HAP-1 (cell line): ENCODE results near the gene VAV2.

Source experiments
- DNase-seq, 2 experiments: peaks; one replicate each; pipeline ENCODE4 v3.0.0-alpha.2; 2016 to 2020; ENCODE audit warnings: low spot score in 2 of 2
- H3K27me3 ChIP-seq: fragments of 250-450 bp; sonication (Bioruptor Pico); 2 replicates; pipeline ENCODE4 v1.5.1; 2020; ENCODE audit warnings: low read depth, mild to moderate bottlenecking, moderate library complexity
- H3K36me3 ChIP-seq: fragments of 250-450 bp; sonication (Bioruptor Pico); replicated peaks from 2 replicates; pipeline ENCODE4 v1.5.1; 2020; ENCODE audit warnings: mild to moderate bottlenecking
- H3K4me1 ChIP-seq: fragments of 250-450 bp; sonication (Bioruptor Pico); 2 replicates; pipeline ENCODE4 v1.5.1; 2020; ENCODE audit warnings: mild to moderate bottlenecking
- H3K4me3 ChIP-seq: fragments of 250-450 bp; sonication (Bioruptor Pico); 2 replicates; pipeline ENCODE4 v1.5.1; 2020; ENCODE audit warnings: mild to moderate bottlenecking, moderate library complexity
- H3K9me3 ChIP-seq: fragments of 250-450 bp; sonication (Bioruptor Pico); 2 replicates; pipeline ENCODE4 v1.5.1; 2020; ENCODE audit warnings: mild to moderate bottlenecking, moderate library complexity
- in situ Hi-C: fragments of 300-500 bp; cut with MboI; formaldehyde crosslinking; loops from 3 replicates; pipeline ENCODE4 v1.14.3; 2020; ENCODE audit warnings: low sequenced_read_pairs, inconsistent platforms, mixed read lengths

The VAV2 gene

DNA sequence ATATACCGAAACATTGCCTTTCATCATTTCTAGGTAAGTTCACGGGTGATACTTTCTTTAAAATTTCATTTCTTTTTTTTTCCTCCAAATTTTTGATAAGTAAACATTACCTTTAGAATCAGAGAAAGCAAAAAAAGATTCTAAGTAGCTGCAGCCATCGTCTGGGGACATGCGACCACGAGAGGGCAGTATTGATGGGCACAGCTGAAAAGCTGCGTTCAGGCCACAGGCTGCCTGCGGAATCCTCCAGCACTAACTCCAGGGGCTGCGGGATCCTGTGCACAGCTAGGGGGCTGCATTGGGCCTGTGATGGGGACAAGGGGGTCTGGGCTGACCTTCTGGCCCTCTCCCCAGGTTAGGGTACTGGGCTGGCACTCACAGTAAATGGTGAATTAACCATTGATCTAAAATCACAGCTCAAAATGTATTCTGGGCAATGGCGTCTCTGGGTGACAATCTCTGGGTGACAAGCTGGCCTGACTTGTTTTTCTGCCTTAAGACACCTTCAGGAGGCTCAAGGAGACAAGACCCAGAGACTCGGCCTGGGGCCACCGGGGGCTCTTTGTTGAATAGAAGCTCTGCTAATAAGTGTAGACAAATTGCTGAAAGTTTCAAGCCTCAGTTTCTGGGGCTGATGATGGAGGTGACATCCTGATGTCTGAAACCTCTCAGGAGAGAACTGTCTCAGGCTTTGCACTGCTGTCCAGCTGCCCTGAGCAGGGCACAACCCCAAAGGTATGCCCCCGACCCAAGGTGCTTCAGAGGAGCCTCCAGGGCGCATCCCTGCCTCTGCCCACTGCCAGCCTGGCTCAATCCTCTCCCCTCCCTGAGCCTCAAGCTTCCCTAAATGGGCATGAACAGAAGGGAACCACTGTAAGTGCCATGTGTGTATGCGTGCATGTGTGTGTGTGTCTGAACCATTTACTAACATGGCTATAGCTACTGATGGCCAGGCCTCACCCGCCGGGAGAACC lies 209.7 kb downstream of the VAV2 start:
- Histone ChIP-seq H3K36me3 (peaks cover 21% of the 10 kb centered on the region), H3K4me1 (no peaks in the 10 kb centered on the region), H3K27me3 (no peaks in the 10 kb centered on the region), H3K9me3 (no peaks in the 10 kb centered on the region), H3K4me3 (no peak overlapping the region)
- in situ Hi-C loops: no loop called here
- peak; percentile 41 to 85 for DNase-seq

DNA sequence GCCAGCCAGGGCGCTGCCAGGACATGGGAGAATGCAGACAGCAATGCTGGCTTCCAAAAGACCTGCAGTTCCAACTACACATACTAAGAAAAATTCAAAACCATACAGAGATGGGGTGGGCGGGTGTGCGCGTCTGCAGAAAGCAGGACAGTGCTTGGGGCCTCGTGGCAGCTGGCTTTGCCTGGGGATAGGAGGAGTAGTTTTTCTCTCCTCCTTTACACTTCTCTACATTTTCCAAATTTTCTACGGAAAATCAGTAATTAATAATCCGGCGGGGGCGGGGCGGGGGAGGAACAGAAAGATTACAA lies 210.3 kb downstream of the VAV2 start:
- Histone ChIP-seq H3K9me3 (no peaks in the 10 kb centered on the region), H3K36me3 (peaks cover 21% of the 10 kb centered on the region), H3K27me3 (no peaks in the 10 kb centered on the region), H3K4me3 (no peak overlapping the region), H3K4me1 (no peaks in the 10 kb centered on the region)
- no peak for DNase-seq
- in situ Hi-C loops: no loop called here

- peaks cover 21% of the 10 kb centered on the region for H3K36me3 ChIP-seq
- DNase-seq: no peak
- in situ Hi-C loops: no loop called here
These were observed 210.9 kb downstream of the VAV2 start for GRCh38 chr9:133780962-133781827.

GRCh38 chr9:133780404-133780945 lies 211.6 kb downstream of the VAV2 start:
- in situ Hi-C loops: no loop called here
- peaks cover 21% of the 10 kb centered on the region for H3K36me3 ChIP-seq

More at GRCh38 chr9:133780962-133781827, 210.9 kb downstream of the VAV2 start:
- no peaks in the 10 kb centered on the region for H3K9me3 ChIP-seq
- H3K4me1 ChIP-seq: no peaks in the 10 kb centered on the region
- H3K27me3 ChIP-seq: no peaks in the 10 kb centered on the region
- no peak overlapping the region for H3K4me3 ChIP-seq

DNA sequence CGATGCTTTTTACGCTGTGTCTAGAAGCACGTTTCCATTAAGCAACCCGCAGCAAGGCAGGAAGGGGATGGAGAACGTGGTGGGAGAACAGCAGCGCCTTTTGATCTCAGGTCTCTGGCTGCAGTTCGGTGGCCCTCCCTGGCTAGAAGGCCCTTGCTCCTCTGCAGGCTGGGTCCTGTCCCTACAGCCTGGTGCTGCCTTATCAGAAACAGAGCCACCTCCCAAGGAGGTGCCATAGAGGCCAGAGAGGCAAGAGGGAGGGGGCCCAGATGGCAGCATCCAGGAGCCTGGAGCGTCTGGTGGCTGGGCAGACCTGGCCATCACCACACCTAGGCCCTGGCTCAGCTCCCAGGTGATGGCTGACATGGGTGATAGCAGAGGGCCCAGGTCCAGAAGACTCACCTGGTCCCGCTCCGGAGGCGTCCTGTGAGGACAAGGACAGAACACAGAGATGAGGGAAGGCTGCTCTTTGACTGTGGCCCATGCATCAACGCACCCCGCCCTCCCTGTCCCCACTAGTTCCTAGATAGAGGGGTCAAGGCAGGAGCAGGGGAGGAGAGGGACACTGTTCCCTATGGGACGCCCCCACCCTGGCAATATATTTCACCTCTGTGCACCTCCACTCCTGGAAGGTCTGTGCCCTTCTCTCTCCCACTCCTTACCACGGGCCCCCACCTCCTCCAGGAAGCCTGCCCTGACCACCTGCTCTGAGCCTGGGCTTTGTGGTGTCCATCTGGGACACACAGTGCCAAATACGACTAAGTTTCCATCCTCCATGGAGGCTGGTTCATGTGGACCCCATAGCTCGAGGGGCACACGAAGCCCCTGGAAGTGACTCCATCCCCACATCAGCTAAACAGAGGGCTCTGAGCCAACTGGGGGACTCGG lies 212.4 kb downstream of the VAV2 start:
- Histone ChIP-seq H3K36me3 (peaks cover 28% of the 10 kb centered on the region), H3K9me3 (no peaks in the 10 kb centered on the region), H3K27me3 (no peaks in the 10 kb centered on the region), H3K4me1 (no peaks in the 10 kb centered on the region), H3K4me3 (no peak overlapping the region)
- no peak for DNase-seq
- in situ Hi-C loops: no loop called here

More at GRCh38 chr9:133780404-133780945, 211.6 kb downstream of the VAV2 start:
- Histone ChIP-seq H3K9me3 (no peaks in the 10 kb centered on the region), H3K4me1 (no peaks in the 10 kb centered on the region), H3K27me3 (no peaks in the 10 kb centered on the region), H3K4me3 (no peak overlapping the region)
- no peak for DNase-seq

DNA sequence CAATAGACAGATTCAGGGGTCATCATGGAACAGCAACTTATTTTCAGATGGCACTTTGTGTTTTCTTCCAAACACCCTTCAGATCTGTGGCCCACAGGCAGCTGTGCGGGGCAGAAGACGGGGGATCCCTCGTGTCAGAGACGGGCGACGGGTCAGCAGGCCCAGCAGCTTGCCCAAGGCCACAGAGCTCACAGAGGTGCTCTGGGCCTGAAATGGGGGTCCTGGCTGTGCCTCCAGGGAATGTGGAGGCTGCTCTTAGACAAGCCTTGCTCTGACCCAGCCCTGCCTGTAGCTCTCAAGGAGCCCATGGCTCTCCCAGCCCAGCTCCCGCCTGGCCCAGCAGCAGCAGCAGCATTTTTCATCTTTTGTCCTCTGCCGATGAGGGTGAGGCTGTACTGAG lies 213.0 kb downstream of the VAV2 start:
- DNase-seq: no peak
- Histone ChIP-seq H3K9me3 (no peaks in the 10 kb centered on the region), H3K27me3 (no peaks in the 10 kb centered on the region), H3K4me3 (no peak overlapping the region), H3K36me3 (peaks cover 33% of the 10 kb centered on the region), H3K4me1 (no peaks in the 10 kb centered on the region)
- in situ Hi-C loops: no loop called here

- Histone ChIP-seq H3K27me3 (no peaks in the 10 kb centered on the region), H3K4me3 (no peak overlapping the region), H3K36me3 (peaks cover 39% of the 10 kb centered on the region), H3K4me1 (no peaks in the 10 kb centered on the region), H3K9me3 (no peaks in the 10 kb centered on the region; the same call in 1 of the 2 replicates)
- DNase-seq: no peak
- in situ Hi-C loops: no loop called here
These were observed 213.6 kb downstream of the VAV2 start for GRCh38 chr9:133778336-133779013.

DNA sequence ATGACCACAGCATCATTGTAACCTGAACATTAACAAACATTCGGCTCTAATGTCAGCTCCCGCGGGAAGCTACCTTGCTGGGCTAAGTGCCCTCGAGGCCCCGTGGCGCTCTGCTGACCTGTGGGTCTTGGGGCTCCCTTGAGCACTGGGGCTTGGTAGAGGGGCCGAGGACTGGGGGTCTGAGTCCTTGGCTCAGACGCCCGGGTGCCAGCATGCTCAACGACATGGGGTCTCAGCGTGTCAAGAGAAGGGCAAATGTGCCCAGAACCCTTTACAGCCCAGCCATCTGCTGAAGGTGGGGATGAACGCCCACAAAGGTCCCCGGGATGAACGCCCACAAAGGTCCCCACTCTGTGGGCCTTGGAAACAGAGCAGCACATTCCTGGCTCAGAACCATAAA lies 214.3 kb downstream of the VAV2 start:
- no peak overlapping the region for H3K4me3 ChIP-seq
- in situ Hi-C loops: no loop called here
- no peaks in the 10 kb centered on the region; the same call in 1 of the 2 replicates for H3K9me3 ChIP-seq
- no peaks in the 10 kb centered on the region for H3K27me3 ChIP-seq
- DNase-seq: no peak
- H3K4me1 ChIP-seq: no peaks in the 10 kb centered on the region
- peaks cover 42% of the 10 kb centered on the region for H3K36me3 ChIP-seq

DNA sequence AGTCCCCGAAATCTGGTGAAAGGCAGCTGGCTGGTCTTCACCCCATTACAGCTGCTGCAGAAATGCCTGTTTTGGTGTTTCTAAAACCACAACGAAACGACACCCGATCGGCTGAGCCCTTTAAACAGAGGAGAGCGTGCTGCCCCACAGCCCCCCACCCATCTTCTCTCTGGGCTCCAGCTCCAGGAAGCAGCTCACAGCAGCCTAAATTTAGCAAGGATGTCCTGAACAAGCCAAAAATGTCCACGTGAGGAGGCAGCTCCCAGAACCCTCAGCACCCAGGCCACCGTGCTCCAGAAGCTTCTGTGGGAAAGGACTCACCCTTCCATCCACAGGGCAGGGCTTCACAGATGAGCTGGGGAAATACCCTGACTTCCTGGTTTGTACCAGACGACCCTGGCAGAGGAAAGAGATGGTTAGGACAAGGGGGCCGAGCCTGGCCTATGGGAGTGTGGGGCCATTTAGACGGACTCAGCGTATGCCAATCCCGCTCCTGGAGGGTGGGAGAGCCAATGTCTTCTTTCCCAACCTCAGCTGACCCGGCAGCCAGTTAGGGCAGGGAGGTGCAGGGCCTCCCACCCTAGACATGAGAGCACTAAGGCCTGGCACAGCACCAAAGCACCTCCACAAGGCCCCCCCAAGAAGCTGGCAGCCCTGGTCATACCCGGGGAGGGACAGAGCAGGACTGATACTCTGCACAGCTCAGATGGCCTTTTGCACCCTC lies 214.9 kb downstream of the VAV2 start:
- no peak for DNase-seq
- peaks cover 42% of the 10 kb centered on the region for H3K36me3 ChIP-seq
- H3K9me3 ChIP-seq: no peaks in the 10 kb centered on the region; the same call in 1 of the 2 replicates
- no peak overlapping the region for H3K4me3 ChIP-seq
- H3K4me1 ChIP-seq: no peaks in the 10 kb centered on the region
- in situ Hi-C loops: no loop called here
- H3K27me3 ChIP-seq: no peaks in the 10 kb centered on the region

DNA sequence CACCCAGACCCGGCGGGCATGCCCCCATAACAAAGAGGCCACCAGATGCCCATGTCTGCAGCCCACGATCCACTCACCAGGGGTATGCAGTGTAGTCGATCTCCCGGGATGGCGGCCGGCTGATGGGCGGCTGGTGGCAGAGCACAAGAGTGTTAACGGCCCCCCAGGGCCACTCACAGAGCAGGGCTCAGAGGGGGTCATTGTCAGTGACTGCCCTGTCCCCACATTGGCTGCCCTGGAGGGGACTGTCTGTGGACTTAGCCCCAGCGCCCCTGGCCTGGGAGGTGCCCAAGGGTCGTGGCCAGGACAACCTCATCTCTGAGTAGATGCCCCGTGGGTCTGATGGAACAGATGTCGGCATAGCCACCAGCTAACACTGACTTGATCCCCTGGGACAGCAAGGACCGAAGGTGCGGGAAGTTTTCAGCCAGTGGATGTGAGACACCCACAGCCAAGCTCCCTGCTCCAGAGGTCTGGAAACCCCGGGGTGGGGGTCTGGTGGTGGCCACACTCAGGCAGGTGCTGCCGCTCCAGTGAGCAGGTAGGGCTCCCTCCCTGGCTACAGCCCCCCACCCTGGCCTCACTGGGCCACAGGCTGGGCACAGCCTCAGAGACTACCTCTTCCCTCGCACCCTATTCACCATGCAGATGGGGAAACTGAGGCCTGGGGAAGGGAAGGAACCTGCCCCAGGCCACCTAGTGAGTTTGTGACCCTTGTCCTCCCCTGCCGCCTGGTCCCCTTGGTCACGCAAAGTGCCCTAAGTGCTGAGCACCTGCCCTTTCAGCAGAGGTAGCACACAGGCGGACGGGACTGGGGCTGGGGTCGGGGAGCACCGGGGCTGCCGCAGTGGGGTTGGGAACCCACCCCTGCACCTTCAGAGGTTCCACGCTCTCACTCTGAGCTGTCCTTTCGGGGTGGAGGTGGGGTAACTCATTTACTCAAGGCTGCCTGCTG lies 215.9 kb downstream of the VAV2 start:
- no peaks in the 10 kb centered on the region for H3K27me3 ChIP-seq
- no peak overlapping the region for H3K4me3 ChIP-seq
- no peaks in the 10 kb centered on the region for H3K4me1 ChIP-seq
- H3K9me3 ChIP-seq: no peaks in the 10 kb centered on the region; the same call in 1 of the 2 replicates
- peaks cover 42% of the 10 kb centered on the region for H3K36me3 ChIP-seq
- DNase-seq: no peak
- in situ Hi-C loops: no loop called here

DNA sequence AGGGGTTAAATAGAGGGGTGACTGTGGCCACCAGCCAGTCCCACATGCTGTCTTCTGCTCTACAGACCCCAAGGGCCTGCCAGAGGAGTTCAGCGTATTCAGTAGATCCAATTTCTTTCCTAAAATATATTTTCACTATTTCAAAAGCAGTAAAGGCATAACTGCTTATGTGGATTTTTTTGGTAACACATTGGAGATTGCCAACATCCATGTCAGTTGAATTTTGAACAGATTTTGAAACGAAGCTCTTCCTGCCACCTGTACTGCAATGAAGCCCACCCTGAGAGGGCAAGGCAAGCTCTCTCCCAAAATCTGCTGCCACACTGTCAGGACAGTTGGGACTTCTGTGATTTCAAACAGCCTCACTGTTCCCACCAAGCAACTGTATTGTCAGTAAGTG lies 216.8 kb downstream of the VAV2 start:
- H3K9me3 ChIP-seq: no peaks in the 10 kb centered on the region; the same call in 1 of the 2 replicates
- H3K36me3 ChIP-seq: peaks cover 34% of the 10 kb centered on the region
- no peaks in the 10 kb centered on the region for H3K4me1 ChIP-seq
- no peak for DNase-seq
- in situ Hi-C loops: no loop called here
- H3K4me3 ChIP-seq: no peak overlapping the region
- H3K27me3 ChIP-seq: no peaks in the 10 kb centered on the region
